Stimulated activated naive CD8-positive, alpha-beta T cell treated with anti-CD3 and anti-CD28 coated beads, Interleukin-15, amount 100 ng/mL, for 72 hours (primary cell): Measurements from ENCODE around the gene SERPINA9.

Source experiments
- ATAC-seq: fragments of 150-1000 bp; cut with Tn5 transposase; 2 replicates; pipeline ENCODE4 v1.10.0; 2021; ENCODE audit warnings: mild to moderate bottlenecking, moderate library complexity
- DNase-seq, 2 donors: peaks; one replicate each; pipeline ENCODE4 v3.0.0; 2021 to 2022
- H3K27ac Mint-ChIP-seq, 2 donors: one replicate each; pipeline ENCODE4 v1.8.0; 2022; ENCODE audit warnings: mild to moderate bottlenecking in 2 of 2, mixed read lengths in 2 of 2, moderate library complexity in 2 of 2
- H3K27me3 Mint-ChIP-seq: one replicate; pipeline ENCODE4 v1.8.0; 2022; ENCODE audit warnings: mixed read lengths
- H3K4me1 Mint-ChIP-seq: one replicate; pipeline ENCODE4 v1.8.0; 2022; ENCODE audit warnings: mild to moderate bottlenecking, mixed read lengths
- H3K4me3 Mint-ChIP-seq, 2 donors: one replicate each; pipeline ENCODE4 v1.8.0; 2022; ENCODE audit warnings: mild to moderate bottlenecking in 2 of 2, mixed read lengths in 2 of 2, moderate library complexity in 1 of 2
- H3K9me3 Mint-ChIP-seq, 2 donors: one replicate each; pipeline ENCODE4 v1.8.0; 2022; ENCODE audit warnings: mixed read lengths in 2 of 2

SERPINA9 gene

GRCh38 chr14:94461526-94462218 lies 14.3 kb downstream of the SERPINA9 start:
- H3K4me1 Mint-ChIP-seq: peaks cover 6% of the 10 kb centered on the region
- peaks cover 16 to 44% of the 10 kb centered on the region in 2 donors for H3K9me3 Mint-ChIP-seq
- H3K27me3 Mint-ChIP-seq: peaks cover 10% of the 10 kb centered on the region
- H3K27ac Mint-ChIP-seq: no peak overlapping the region
- DNase-seq: no peak
- ATAC-seq: no peak
- H3K4me3 Mint-ChIP-seq: no peak overlapping the region

- DNase-seq (peak in 1 of 2 donors; percentile 30), ATAC-seq (peak; percentile 87)
- peaks cover 15% of the 10 kb centered on the region for H3K27me3 Mint-ChIP-seq
- H3K27ac Mint-ChIP-seq: peak overlapping the region in 1 of 2 donors; percentile 69
- H3K4me3 Mint-ChIP-seq: no peak overlapping the region
- H3K9me3 Mint-ChIP-seq: peaks cover 9 to 39% of the 10 kb centered on the region in 2 donors
- H3K4me1 Mint-ChIP-seq: peaks cover 6% of the 10 kb centered on the region
Observed at GRCh38 chr14:94460631-94461416, 15.2 kb downstream of the SERPINA9 start.

- Mint-ChIP-seq H3K4me3 (no peak overlapping the region), H3K27ac (no peak overlapping the region), H3K4me1 (peaks cover 6% of the 10 kb centered on the region), H3K27me3 (peaks cover 36% of the 10 kb centered on the region), H3K9me3 (peaks cover 5 to 33% of the 10 kb centered on the region in 2 donors)
- DNase-seq (no peak), ATAC-seq (no peak)
Observed at GRCh38 chr14:94458558-94459205, 17.3 kb downstream of the SERPINA9 start.

GRCh38 chr14:94458096-94458495 lies 17.9 kb downstream of the SERPINA9 start:
- ATAC-seq (no peak), DNase-seq (no peak)
- Mint-ChIP-seq H3K9me3 (peaks cover 5 to 33% of the 10 kb centered on the region in 2 donors), H3K4me3 (no peak overlapping the region), H3K4me1 (peaks cover 6% of the 10 kb centered on the region), H3K27ac (no peak overlapping the region), H3K27me3 (peaks cover 41% of the 10 kb centered on the region)

- Mint-ChIP-seq H3K27ac (no peak overlapping the region), H3K9me3 (peaks cover 0 to 26% of the 10 kb centered on the region in 2 donors), H3K4me3 (no peak overlapping the region), H3K4me1 (peaks cover 5% of the 10 kb centered on the region), H3K27me3 (peaks cover 52% of the 10 kb centered on the region)
- ATAC-seq (no peak), DNase-seq (no peak)
Observed at GRCh38 chr14:94455928-94456327, 20.1 kb downstream of the SERPINA9 start.

- no peak overlapping the region for H3K4me3 Mint-ChIP-seq
Observed at GRCh38 chr14:94451826-94452225, 24.2 kb downstream of the SERPINA9 start.

GRCh38 chr14:94451091-94451771 lies 24.8 kb downstream of the SERPINA9 start:
- H3K4me3 Mint-ChIP-seq: no peak overlapping the region
- H3K27me3 Mint-ChIP-seq: peaks cover 67% of the 10 kb centered on the region
- peaks cover 0 to 7% of the 10 kb centered on the region in 2 donors for H3K9me3 Mint-ChIP-seq
- no peak for ATAC-seq
- DNase-seq: no peak
- no peaks in the 10 kb centered on the region for H3K4me1 Mint-ChIP-seq
- H3K27ac Mint-ChIP-seq: no peak overlapping the region

More at GRCh38 chr14:94451826-94452225, 24.2 kb downstream of the SERPINA9 start:
- Mint-ChIP-seq H3K27me3 (peaks cover 68% of the 10 kb centered on the region), H3K4me1 (no peaks in the 10 kb centered on the region), H3K27ac (no peak overlapping the region), H3K9me3 (peaks cover 0 to 7% of the 10 kb centered on the region in 2 donors)
- ATAC-seq (no peak), DNase-seq (no peak)

- DNase-seq: no peak
- Mint-ChIP-seq H3K4me1 (no peaks in the 10 kb centered on the region), H3K4me3 (no peak overlapping the region), H3K9me3 (peaks cover 0 to 2% of the 10 kb centered on the region in 2 donors), H3K27ac (no peak overlapping the region), H3K27me3 (peaks cover 62% of the 10 kb centered on the region)
- ATAC-seq: no peak
Observed at GRCh38 chr14:94450722-94451090, 25.3 kb downstream of the SERPINA9 start.

GRCh38 chr14:94449930-94450329 lies 26.1 kb downstream of the SERPINA9 start:
- Mint-ChIP-seq H3K27ac (no peak overlapping the region), H3K4me3 (no peak overlapping the region), H3K9me3 (no peaks in the 10 kb centered on the region), H3K4me1 (no peaks in the 10 kb centered on the region), H3K27me3 (peaks cover 54% of the 10 kb centered on the region)
- ATAC-seq (no peak), DNase-seq (no peak)

- Mint-ChIP-seq H3K4me1 (no peaks in the 10 kb centered on the region), H3K27ac (peak overlapping the region in 1 of 2 donors; percentile 14), H3K9me3 (no peaks in the 10 kb centered on the region), H3K27me3 (peaks cover 38% of the 10 kb centered on the region), H3K4me3 (no peak overlapping the region)
- ATAC-seq (no peak), DNase-seq (no peak)
Observed at GRCh38 chr14:94448071-94448808, 27.8 kb downstream of the SERPINA9 start.

GRCh38 chr14:94447206-94447605 lies 28.8 kb downstream of the SERPINA9 start:
- H3K27ac Mint-ChIP-seq: no peak overlapping the region
- H3K4me3 Mint-ChIP-seq: no peak overlapping the region
- no peaks in the 10 kb centered on the region for H3K4me1 Mint-ChIP-seq
- H3K27me3 Mint-ChIP-seq: peaks cover 33% of the 10 kb centered on the region
- ATAC-seq (no peak), DNase-seq (no peak)
- no peaks in the 10 kb centered on the region for H3K9me3 Mint-ChIP-seq

GRCh38 chr14:94446126-94446525 lies 29.9 kb downstream of the SERPINA9 start:
- Mint-ChIP-seq H3K4me3 (no peak overlapping the region), H3K27ac (no peak overlapping the region), H3K9me3 (peaks cover 3 to 10% of the 10 kb centered on the region in 2 donors), H3K4me1 (no peaks in the 10 kb centered on the region), H3K27me3 (peaks cover 32% of the 10 kb centered on the region)
- DNase-seq: no peak
- ATAC-seq: no peak

- ATAC-seq (no peak), DNase-seq (no peak)
- Mint-ChIP-seq H3K9me3 (peaks cover 3 to 11% of the 10 kb centered on the region in 2 donors), H3K27ac (no peak overlapping the region), H3K4me3 (no peak overlapping the region), H3K27me3 (peaks cover 22% of the 10 kb centered on the region), H3K4me1 (no peaks in the 10 kb centered on the region)
Observed at GRCh38 chr14:94445003-94445402, 31.0 kb downstream of the SERPINA9 start.

GRCh38 chr14:94441531-94442205 lies 34.3 kb downstream of the SERPINA9 start:
- H3K9me3 Mint-ChIP-seq: peaks cover 3 to 11% of the 10 kb centered on the region in 2 donors
- no peak for ATAC-seq
- no peaks in the 10 kb centered on the region for H3K4me1 Mint-ChIP-seq

More at GRCh38 chr14:94441531-94442205, 34.3 kb downstream of the SERPINA9 start:
- Mint-ChIP-seq H3K27ac (no peak overlapping the region), H3K4me3 (no peak overlapping the region), H3K27me3 (peaks cover 14% of the 10 kb centered on the region)
- DNase-seq: no peak
